Coronary artery (tissue), 2 donors: ENCODE measurements around the gene POTEG.
"Not testable (repeated sequence)": the region's sequence is repeated elsewhere in the genome, so short reads cannot be mapped to it uniquely, and the experiment has no call there.

ENCODE experiments used
- DNase-seq: peaks from one replicate; pipeline ENCODE4 v3.0.0-alpha.2; 2017; ENCODE audit warnings: low spot score
- H3K27ac ChIP-seq, 2 donors: fragments of 200-600 bp; sonication (generic); one replicate each; pipeline ENCODE4 v1.5.1; 2016 to 2019
- H3K4me3 ChIP-seq: fragments of 200-600 bp; sonication (generic); 2 replicates; pipeline ENCODE4 v1.5.1; 2016; ENCODE audit warnings: mild to moderate bottlenecking, moderate library complexity

POTEG gene

GRCh38 chr14:19383008-19383584 is 51.0 kb downstream of the POTEG start:
- not testable (repeated sequence) for DNase-seq

GRCh38 chr14:19380137-19380536 is 54.0 kb downstream of the POTEG start:
- H3K27ac ChIP-seq, H3K4me3 ChIP-seq, DNase-seq: not testable (repeated sequence)

More at GRCh38 chr14:19383008-19383584, 51.0 kb downstream of the POTEG start:
- not testable (repeated sequence) for H3K27ac ChIP-seq, H3K4me3 ChIP-seq

GRCh38 chr14:19374451-19374903 is 59.7 kb downstream of the POTEG start:
- H3K4me3 ChIP-seq, DNase-seq, H3K27ac ChIP-seq: not testable (repeated sequence)

- peak; percentile 59 for DNase-seq
- not testable (repeated sequence) for H3K4me3 ChIP-seq, H3K27ac ChIP-seq
These were observed 61.2 kb downstream of the POTEG start for GRCh38 chr14:19372813-19373500.

- not testable (repeated sequence) for H3K27ac ChIP-seq, H3K4me3 ChIP-seq, DNase-seq
These were observed 62.4 kb downstream of the POTEG start for GRCh38 chr14:19371767-19372166.

GRCh38 chr14:19362803-19363202 is 71.3 kb downstream of the POTEG start:
- not testable (repeated sequence) for DNase-seq, H3K27ac ChIP-seq, H3K4me3 ChIP-seq

GRCh38 chr14:19362323-19362722 is 71.8 kb downstream of the POTEG start:
- DNase-seq, H3K4me3 ChIP-seq, H3K27ac ChIP-seq: not testable (repeated sequence)

- not testable (repeated sequence) for H3K27ac ChIP-seq, H3K4me3 ChIP-seq, DNase-seq
These were observed 72.4 kb downstream of the POTEG start for GRCh38 chr14:19361636-19362253.

GRCh38 chr14:19360937-19361635 is 73.1 kb downstream of the POTEG start:
- H3K27ac ChIP-seq, H3K4me3 ChIP-seq, DNase-seq: not testable (repeated sequence)
